Stomach (tissue), 9 donors: Measurements from ENCODE around the gene MAP3K5. TPM values are rescaled to one million over a fixed set of nuclear protein-coding genes. Genes with fewer than 3 reads are reported as not detected.
A peak's percentile ranks its signal among the peaks of the same experiment; 100 is the strongest.

Experiments
- DNase-seq, 2 donors: peaks; one replicate each; pipeline versions ENCODE4 v3.0.0 to v3.0.0-alpha.2; 2013 to 2019
- H3K27ac ChIP-seq, 5 donors: fragments of 200-600 bp in 4 of 5; sonication (generic) in 4 of 5; one replicate each; pipeline ENCODE4 v1.5.1; 2013 to 2019; ENCODE audit warnings: mild to moderate bottlenecking in 1 of 5, moderate library complexity in 1 of 5
- H3K27me3 ChIP-seq, 3 donors: fragments of 200-600 bp; sonication (generic); one replicate each; pipeline ENCODE4 v1.5.1; 2017 to 2019; ENCODE audit warnings: mixed run types in 1 of 3
- H3K36me3 ChIP-seq, 4 donors: fragments of 200-600 bp; sonication (generic); 1 replicate in 3 of 4; 2 replicates in 1 of 4; pipeline ENCODE4 v1.5.1; 2016 to 2019
- H3K4me1 ChIP-seq, 4 donors: fragments of 200-600 bp; sonication (generic); one replicate each; pipeline ENCODE4 v1.5.1; 2016 to 2019
- H3K4me3 ChIP-seq, 4 donors: fragments of 200-600 bp; sonication (generic) in 3 of 4; one replicate each; pipeline ENCODE4 v1.5.1; 2016 to 2019; ENCODE audit warnings: mild to moderate bottlenecking in 1 of 4
- H3K9me3 ChIP-seq, 4 donors: fragments of 200-600 bp; sonication (generic); one replicate each; pipeline ENCODE4 v1.5.1; 2016 to 2019
- EP300 ChIP-seq: sonication (generic); formaldehyde crosslinking; IDR thresholded peaks from one replicate; pipeline ENCODE4 v1.6.1; 2017; ENCODE audit warnings: antibody characterized with exemption
- POLR2A ChIP-seq, 4 donors: fragments of 450-650 bp; IDR thresholded peaks; one replicate each; pipeline ENCODE4 v1.6.1; 2016; ENCODE audit warnings: antibody characterized with exemption in 4 of 4, control low read depth in 2 of 4, mild to moderate bottlenecking in 1 of 4, moderate library complexity in 1 of 4
- POLR2AphosphoS5 ChIP-seq, 3 donors: sonication (generic); formaldehyde crosslinking; IDR thresholded peaks; one replicate each; pipeline ENCODE4 v1.6.1; 2016; ENCODE audit warnings: antibody characterized with exemption in 3 of 3
- WGBS, 5 donors: extraction: QIAGEN DNeasy Blood & Tissue Kit in 3 of 5; methylation state at CpG; one replicate each; pipeline versions ENCODE4 v1.1.5 to v1.1.7; 2013 to 2018; 5-methylcytosine and 5-hydroxymethylcytosine counted together
- intact Hi-C: fragments of 100-400 bp; cut with DNase I; formaldehyde crosslinking; loops from one replicate; pipeline ENCODE4 v1.15.1; 2023; ENCODE audit warnings: low total_unique reads
- polyA plus RNA-seq, 3 donors: library from polyadenylated mRNA; stranded (reverse); fragments of 200-250 nt; gene quantifications; one replicate each; pipeline ENCODE4 v1.2.3, GENCODE V29; 2013
- total RNA-seq, 5 donors: library from RNA; depleted of rRNA; stranded (reverse); fragments of >200 nt; gene quantifications; one replicate each; pipeline versions ENCODE4 v1.1.0 to v1.2.3, GENCODE V29; 2014 to 2016
- TF ChIP-seq, protein P1 (sequence below), 7 experiments: fragments of 450-650 bp in 4 of 7; fragments of 200-600 bp in 3 of 7; sonication (generic) in 3 of 7; IDR thresholded peaks; one replicate each; pipeline ENCODE4 v1.5.1; 2016 to 2019; ENCODE audit warnings: antibody characterized with exemption in 7 of 7, control low read depth in 2 of 7, mild to moderate bottlenecking in 1 of 7
- donor health status: healthy with polysubstance abuse.
- donor health status: Bipolar disorder and iron deficiency.
- donor health status: healthy.

Gene MAP3K5
- total and polyA plus RNA-seq, 8 donors: 4.9 to 40.3 (median 23.6) TPM

DNA sequence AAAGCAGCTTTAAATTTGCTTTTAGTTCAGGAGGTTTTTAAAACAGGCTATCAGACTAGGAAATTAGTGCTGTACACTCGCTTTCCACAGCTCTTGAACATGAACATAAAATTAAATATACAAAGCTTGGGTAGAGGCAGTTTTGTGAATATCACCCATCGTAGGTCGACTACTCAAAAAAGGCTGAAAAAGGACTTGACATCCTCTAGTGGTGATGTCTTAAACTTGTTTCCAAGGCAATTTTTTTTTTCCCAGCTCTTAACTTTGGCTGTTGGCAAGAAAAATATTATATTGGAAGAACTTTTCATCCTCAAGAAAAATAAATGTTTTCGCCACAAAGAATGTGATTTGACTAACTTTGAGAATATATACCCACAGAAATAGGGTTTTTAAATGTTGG, 244.9 kb downstream of the MAP3K5 start:
- Histone ChIP-seq H3K4me1 (peaks cover 11 to 34% (median 23%) of the 10 kb centered on the region in 4 donors), H3K4me3 (no peak overlapping the region), H3K27ac (no peak overlapping the region), H3K9me3 (no peaks in the 10 kb centered on the region), H3K27me3 (peaks cover 0 to 23% (median 10%) of the 10 kb centered on the region in 3 donors), H3K36me3 (no peaks in the 10 kb centered on the region)
- intact Hi-C loops: no loop called here
- peak in 1 of 2 donors; percentile 67 for DNase-seq
- TF ChIP-seq, protein P1, sequence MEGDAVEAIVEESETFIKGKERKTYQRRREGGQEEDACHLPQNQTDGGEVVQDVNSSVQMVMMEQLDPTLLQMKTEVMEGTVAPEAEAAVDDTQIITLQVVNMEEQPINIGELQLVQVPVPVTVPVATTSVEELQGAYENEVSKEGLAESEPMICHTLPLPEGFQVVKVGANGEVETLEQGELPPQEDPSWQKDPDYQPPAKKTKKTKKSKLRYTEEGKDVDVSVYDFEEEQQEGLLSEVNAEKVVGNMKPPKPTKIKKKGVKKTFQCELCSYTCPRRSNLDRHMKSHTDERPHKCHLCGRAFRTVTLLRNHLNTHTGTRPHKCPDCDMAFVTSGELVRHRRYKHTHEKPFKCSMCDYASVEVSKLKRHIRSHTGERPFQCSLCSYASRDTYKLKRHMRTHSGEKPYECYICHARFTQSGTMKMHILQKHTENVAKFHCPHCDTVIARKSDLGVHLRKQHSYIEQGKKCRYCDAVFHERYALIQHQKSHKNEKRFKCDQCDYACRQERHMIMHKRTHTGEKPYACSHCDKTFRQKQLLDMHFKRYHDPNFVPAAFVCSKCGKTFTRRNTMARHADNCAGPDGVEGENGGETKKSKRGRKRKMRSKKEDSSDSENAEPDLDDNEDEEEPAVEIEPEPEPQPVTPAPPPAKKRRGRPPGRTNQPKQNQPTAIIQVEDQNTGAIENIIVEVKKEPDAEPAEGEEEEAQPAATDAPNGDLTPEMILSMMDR (IDR thresholded peaks at IDR 0.05): peak in 4 of 7 experiments; percentile 32 to 43 (median 38)
- no peak for TF ChIP-seq POLR2AphosphoS5 (IDR thresholded peaks at IDR 0.05)
- WGBS, 5 donors: 34 to 45% (median 39%) methylated on average over 4 of the region's 4 CpGs

DNA sequence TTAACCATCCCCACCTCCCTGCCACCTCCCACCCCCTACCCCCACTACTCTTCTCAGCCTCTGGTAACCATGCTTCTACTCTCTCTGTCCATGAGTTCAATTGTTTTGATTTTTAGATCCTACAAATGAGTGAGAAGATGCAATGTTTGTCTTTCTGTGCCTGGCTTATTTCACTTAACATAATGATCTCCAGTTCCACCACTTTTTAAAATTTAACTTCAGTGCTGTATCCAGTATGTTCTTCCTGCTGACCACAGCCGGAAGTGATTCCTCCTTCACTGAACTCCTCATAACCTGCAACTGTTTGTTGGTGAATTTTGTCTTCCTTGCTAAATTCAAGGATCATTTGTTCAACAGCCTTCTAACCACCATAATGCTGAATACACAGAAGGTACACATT, 245.9 kb downstream of the MAP3K5 start:
- H3K36me3 ChIP-seq: no peaks in the 10 kb centered on the region
- H3K27ac ChIP-seq: no peak overlapping the region
- no peaks in the 10 kb centered on the region for H3K9me3 ChIP-seq
- H3K27me3 ChIP-seq: peaks cover 0 to 20% (median 10%) of the 10 kb centered on the region in 3 donors
- intact Hi-C loops: no loop called here
- TF ChIP-seq, protein P1 (IDR thresholded peaks at IDR 0.05): no peak
- no peak for TF ChIP-seq EP300
- no peak for DNase-seq
- peaks cover 9 to 26% (median 21%) of the 10 kb centered on the region in 4 donors for H3K4me1 ChIP-seq
- 72 to 85% (median 83%) methylated on average over 1 of the region's 1 CpG for WGBS, 5 donors
- H3K4me3 ChIP-seq: no peak overlapping the region

GRCh38 chr6:136544326-136544725, 248.0 kb downstream of the MAP3K5 start:
- peaks cover 5 to 10% (median 8%) of the 10 kb centered on the region in 4 donors for H3K4me1 ChIP-seq
- no peak for DNase-seq
- intact Hi-C loops: no loop called here
- TF ChIP-seq POLR2A (IDR thresholded peaks at IDR 0.05) (no peak), POLR2AphosphoS5 (IDR thresholded peaks at IDR 0.05) (no peak), EP300 (no peak)
- TF ChIP-seq, protein P1 (IDR thresholded peaks at IDR 0.05): no peak
- H3K27ac ChIP-seq: no peak overlapping the region
- no peak overlapping the region for H3K4me3 ChIP-seq
- no peaks in the 10 kb centered on the region for H3K9me3 ChIP-seq
- no peaks in the 10 kb centered on the region for H3K36me3 ChIP-seq
- H3K27me3 ChIP-seq: peaks cover 0 to 1% (median 0%) of the 10 kb centered on the region in 3 donors
- WGBS, 5 donors: 35 to 58% (median 46%) methylated on average over 1 of the region's 1 CpG

DNA sequence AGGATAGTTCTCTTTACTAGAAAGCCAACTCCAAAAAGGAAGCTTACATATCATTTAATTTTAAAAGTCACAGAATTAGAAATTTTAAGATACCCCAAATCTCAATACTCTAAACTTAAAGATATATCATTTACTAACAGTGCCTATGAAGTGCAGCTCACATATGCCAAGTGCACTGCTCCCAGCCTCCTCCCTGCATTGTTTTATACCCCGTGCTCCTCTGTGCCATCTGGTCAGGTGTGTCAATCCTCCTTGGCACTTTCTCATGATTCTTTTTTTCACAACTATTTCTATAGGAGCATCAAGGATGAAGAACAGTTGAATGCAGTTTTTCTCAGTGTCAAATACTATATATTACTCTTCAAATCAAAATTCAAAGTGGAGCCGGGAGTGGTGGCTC, 250.9 kb downstream of the MAP3K5 start:
- Histone ChIP-seq H3K36me3 (no peaks in the 10 kb centered on the region), H3K9me3 (no peaks in the 10 kb centered on the region), H3K27me3 (no peaks in the 10 kb centered on the region), H3K4me1 (peaks cover 0 to 4% (median 0%) of the 10 kb centered on the region in 4 donors), H3K4me3 (no peak overlapping the region), H3K27ac (no peak overlapping the region)
- TF ChIP-seq EP300 (no peak), POLR2A (IDR thresholded peaks at IDR 0.05) (no peak), POLR2AphosphoS5 (IDR thresholded peaks at IDR 0.05) (no peak)
- TF ChIP-seq, protein P1 (IDR thresholded peaks at IDR 0.05): no peak
- no peak for DNase-seq
- WGBS, 5 donors: 79 to 86% (median 83%) methylated on average over 2 of the region's 2 CpGs
- intact Hi-C loops: no loop called here
